ENCODE results near the gene SLC9A9. TPM values are rescaled to one million over a fixed set of nuclear protein-coding genes. Genes with fewer than 3 reads are reported as not detected.

Gene SLC9A9
- total RNA-seq, 4 donors from 2014 or later: 15.1 to 41.1 (median 20.7) TPM

DNA sequence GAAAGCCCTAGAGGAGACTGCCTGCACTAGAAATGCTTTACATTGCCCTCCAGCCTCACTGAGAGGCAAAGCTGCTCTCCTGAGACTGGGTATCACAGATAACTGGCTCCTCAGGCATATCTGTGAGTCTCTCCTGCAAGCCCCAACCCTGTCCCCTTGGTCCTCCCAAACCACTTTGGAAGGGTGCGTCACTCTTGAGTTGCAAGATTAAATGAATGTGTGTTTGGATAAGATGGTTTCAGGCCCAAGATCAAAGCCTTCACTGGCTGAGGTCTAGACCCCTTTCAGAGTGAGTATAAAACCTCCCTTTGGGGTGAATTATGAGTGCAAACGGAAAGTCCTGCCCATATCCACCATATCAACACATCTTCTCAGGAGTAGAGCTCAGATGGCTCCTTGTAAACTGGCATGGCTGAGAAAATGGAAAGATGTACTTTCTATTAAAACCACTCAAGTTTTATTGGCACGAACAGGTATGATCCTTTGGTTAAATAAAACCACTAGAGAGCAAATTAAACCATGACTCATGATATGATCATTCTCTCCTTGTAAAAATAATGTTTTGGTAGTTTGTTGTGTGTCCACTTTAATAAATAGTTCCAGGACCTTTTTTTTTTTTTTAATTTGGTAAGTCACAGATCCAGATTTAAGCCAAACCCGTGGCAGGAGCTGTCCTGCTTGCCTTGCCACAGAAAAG, 564.7 kb downstream of the SLC9A9 start:
- TF ChIP-seq, protein P1, sequence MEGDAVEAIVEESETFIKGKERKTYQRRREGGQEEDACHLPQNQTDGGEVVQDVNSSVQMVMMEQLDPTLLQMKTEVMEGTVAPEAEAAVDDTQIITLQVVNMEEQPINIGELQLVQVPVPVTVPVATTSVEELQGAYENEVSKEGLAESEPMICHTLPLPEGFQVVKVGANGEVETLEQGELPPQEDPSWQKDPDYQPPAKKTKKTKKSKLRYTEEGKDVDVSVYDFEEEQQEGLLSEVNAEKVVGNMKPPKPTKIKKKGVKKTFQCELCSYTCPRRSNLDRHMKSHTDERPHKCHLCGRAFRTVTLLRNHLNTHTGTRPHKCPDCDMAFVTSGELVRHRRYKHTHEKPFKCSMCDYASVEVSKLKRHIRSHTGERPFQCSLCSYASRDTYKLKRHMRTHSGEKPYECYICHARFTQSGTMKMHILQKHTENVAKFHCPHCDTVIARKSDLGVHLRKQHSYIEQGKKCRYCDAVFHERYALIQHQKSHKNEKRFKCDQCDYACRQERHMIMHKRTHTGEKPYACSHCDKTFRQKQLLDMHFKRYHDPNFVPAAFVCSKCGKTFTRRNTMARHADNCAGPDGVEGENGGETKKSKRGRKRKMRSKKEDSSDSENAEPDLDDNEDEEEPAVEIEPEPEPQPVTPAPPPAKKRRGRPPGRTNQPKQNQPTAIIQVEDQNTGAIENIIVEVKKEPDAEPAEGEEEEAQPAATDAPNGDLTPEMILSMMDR (IDR thresholded peaks at IDR 0.05; ENCODE audit: low read depth): no peak

- TF ChIP-seq, protein P1 (IDR thresholded peaks at IDR 0.05; ENCODE audit: low read depth): no peak
These were observed 567.3 kb downstream of the SLC9A9 start for GRCh38 chr3:143280984-143281383.

DNA sequence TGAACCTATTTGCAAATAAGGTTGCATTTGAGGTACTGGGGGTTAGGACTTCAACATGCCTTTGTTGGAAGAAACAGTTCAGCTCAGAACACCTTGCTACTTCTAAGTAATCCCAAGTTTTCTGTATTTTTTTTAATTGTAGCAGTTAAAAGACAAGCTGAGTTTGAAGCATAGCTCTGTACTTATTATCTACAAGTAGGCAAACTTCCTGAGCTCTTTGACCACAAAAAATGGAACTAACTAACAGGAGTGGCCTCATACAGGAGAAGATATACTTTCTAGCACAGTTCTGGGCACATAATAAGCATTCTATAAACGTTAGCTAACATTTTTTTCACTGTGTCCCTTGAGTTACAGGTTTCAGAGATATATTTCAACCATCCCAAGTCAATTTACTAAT, 569.5 kb downstream of the SLC9A9 start:
- TF ChIP-seq, protein P1 (IDR thresholded peaks at IDR 0.05; ENCODE audit: low read depth): no peak

GRCh38 chr3:143277531-143277930, 570.7 kb downstream of the SLC9A9 start:
- TF ChIP-seq, protein P1 (IDR thresholded peaks at IDR 0.05; ENCODE audit: low read depth): no peak

DNA sequence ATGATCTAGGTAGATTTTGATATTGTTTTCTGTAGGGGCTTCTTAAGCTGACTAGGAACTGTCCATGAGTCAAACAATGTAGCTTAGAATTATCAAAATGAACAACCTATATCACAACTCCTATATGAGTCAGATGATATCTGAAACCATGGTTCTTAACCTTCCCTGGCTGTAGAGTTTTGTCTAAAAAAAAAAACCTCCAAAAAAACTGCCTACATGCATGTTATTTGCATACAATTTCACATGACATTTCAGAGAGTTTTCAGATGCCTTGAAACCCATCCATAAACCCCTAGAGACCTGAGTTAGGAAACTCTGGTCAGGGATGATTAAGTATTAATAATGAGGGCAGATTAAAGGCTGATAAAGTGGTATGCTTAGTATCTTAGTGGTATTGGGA, 571.7 kb downstream of the SLC9A9 start:
- TF ChIP-seq, protein P1 (IDR thresholded peaks at IDR 0.05; ENCODE audit: low read depth): no peak

DNA sequence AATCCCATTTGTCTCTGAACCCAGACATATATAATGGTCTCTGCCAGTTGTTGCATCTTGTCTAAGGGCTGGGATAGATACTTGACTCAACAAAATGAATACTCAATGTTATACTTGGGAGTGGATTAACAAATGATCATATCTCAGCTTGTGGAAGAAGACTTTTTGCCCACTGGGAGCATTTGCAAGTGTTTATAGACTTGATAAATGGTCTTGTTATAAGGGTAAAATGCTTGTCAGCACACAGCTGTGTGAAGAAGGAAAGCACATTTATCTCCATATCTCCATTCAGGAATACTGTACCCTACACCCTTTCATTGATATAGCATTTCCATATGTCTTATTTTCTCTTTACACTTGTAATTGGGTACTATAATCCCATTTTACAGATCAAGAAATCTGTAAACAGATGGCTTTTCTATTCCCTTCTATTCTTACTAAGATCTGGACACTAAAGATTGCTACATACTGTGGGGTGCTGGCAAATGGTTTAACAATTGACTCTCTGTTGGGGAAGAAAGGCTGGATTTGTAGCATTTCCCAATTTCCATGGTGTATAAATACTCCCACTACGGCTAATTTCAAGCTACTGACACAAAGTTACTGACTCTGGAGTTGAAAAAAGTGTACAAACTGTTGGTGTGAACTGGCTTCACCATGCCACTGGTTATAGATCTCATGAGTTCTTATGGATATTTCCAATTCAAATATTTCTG, 574.1 kb downstream of the SLC9A9 start:
- TF ChIP-seq, protein P1 (IDR thresholded peaks at IDR 0.05; ENCODE audit: low read depth): no peak

DNA sequence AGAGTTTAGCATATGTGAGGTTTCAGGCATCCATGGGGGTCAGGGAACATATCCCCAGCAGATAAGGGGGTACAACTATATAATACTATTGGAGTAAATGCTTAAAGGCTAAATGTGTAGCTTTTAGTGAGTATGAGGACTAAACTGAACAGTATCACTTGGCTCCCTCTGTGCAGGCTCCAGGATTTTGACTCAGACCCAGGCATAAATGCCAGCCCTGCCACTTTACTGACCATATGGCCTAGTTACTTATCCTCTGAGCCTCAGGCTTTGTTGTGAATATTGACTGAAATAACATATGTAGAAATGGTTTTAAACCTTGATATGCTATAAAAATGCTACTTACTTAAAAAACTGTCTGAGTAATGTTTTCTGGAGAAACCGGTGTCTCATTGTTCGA, 577.1 kb downstream of the SLC9A9 start:
- TF ChIP-seq, protein P1 (IDR thresholded peaks at IDR 0.05; ENCODE audit: low read depth): no peak
